Fibroblast of lung (primary cell): ENCODE measurements around the gene EDN2. TPM values are rescaled to one million over a fixed set of nuclear protein-coding genes. Genes with fewer than 3 reads are reported as not detected.
A peak's percentile ranks its signal among the peaks of the same experiment; 100 is the strongest.

Experiments used
- DNase-seq, 2 donors: peaks; one replicate each; pipeline versions ENCODE4 v3.0.0 to v3.0.0-alpha.2; 2010; ENCODE audit warnings: low read depth in 2 of 2
- H2AFZ ChIP-seq: 2 replicates; pipeline ENCODE4 v1.5.1; 2012; ENCODE audit warnings: low read length, control low read depth, inconsistent platforms
- H3K27ac ChIP-seq: 2 replicates; pipeline ENCODE4 v1.5.1; 2011; ENCODE audit warnings: low read length, control low read depth; ENCODE audit not compliant: insufficient read depth
- H3K27me3 ChIP-seq: 2 replicates; pipeline ENCODE4 v1.5.1; 2011; ENCODE audit warnings: mild to moderate bottlenecking, low read length; ENCODE audit not compliant: control insufficient read depth, insufficient read depth
- H3K36me3 ChIP-seq: 2 replicates; pipeline ENCODE4 v1.5.1; 2011; ENCODE audit warnings: low read length; ENCODE audit not compliant: control insufficient read depth, insufficient read depth
- H3K4me1 ChIP-seq: 2 replicates; pipeline ENCODE4 v1.5.1; 2011; ENCODE audit warnings: low read length; ENCODE audit not compliant: control insufficient read depth, insufficient read depth; ENCODE audit errors: extremely low read depth
- H3K4me2 ChIP-seq: 2 replicates; pipeline ENCODE4 v1.5.1; 2011; ENCODE audit warnings: low read length, control low read depth; ENCODE audit not compliant: insufficient read depth; ENCODE audit errors: extremely low read depth
- H3K4me3 ChIP-seq, 4 experiments: fragments of 200-600 bp in 1 of 4; sonication (generic) in 1 of 4; replicated peaks in 1 of 4; 2 replicates each; pipeline ENCODE4 v1.5.1; 2011 to 2016; ENCODE audit warnings: low read length in 4 of 4, low read depth in 3 of 4, mild to moderate bottlenecking in 3 of 4, control low read depth in 2 of 4, inconsistent platforms in 1 of 4, mixed read lengths in 1 of 4; ENCODE audit not compliant: insufficient read depth in 1 of 4; ENCODE audit errors: control extremely low read depth in 1 of 4
- H3K79me2 ChIP-seq: 2 replicates; pipeline ENCODE4 v1.5.1; 2012; ENCODE audit warnings: mild to moderate bottlenecking, low read length, inconsistent platforms; ENCODE audit not compliant: control insufficient read depth, insufficient read depth
- H3K9ac ChIP-seq: 2 replicates; pipeline ENCODE4 v1.5.1; 2011; ENCODE audit warnings: mild to moderate bottlenecking, low read length, control low read depth; ENCODE audit not compliant: insufficient read depth
- H3K9me3 ChIP-seq: 2 replicates; pipeline ENCODE4 v1.5.1; 2012; ENCODE audit warnings: low read depth, low read length; ENCODE audit not compliant: control insufficient read depth, insufficient read depth
- H4K20me1 ChIP-seq: 2 replicates; pipeline ENCODE4 v1.5.1; 2011; ENCODE audit warnings: low read length; ENCODE audit not compliant: control insufficient read depth, insufficient read depth; ENCODE audit errors: extremely low read depth
- EZH2 ChIP-seq: IDR thresholded peaks from 2 replicates; pipeline ENCODE4 v1.5.1; 2012; ENCODE audit warnings: low read length, control low read depth, mild to moderate bottlenecking; ENCODE audit errors: missing control alignments
- polyA plus RNA-seq, 2 donors: library from polyadenylated mRNA; depleted of rRNA in 1 of 2; stranded (reverse) in 1 of 2; unstranded in 1 of 2; fragments of >200 nt; gene quantifications; 2 replicates each; pipeline ENCODE4 v1.2.1, GENCODE V29; 2011 to 2012; ENCODE audit warnings: missing spikeins in 1 of 2
- total RNA-seq: library from RNA; depleted of rRNA; stranded (reverse); fragments of >200 nt; gene quantifications from 2 replicates; pipeline ENCODE4 v1.2.1, GENCODE V29; 2014
- TF ChIP-seq, protein P1 (sequence below), 2 donors: IDR thresholded peaks in 1 of 2; conservative IDR thresholded peaks in 1 of 2; 1 replicate in 1 of 2; 2 replicates in 1 of 2; pipeline ENCODE4 v1.5.1; 2011 to 2012; ENCODE audit warnings: low read length in 2 of 2, control low read depth in 1 of 2, inconsistent platforms in 1 of 2, low read depth in 1 of 2, mild to moderate bottlenecking in 1 of 2

The EDN2 gene
- total and polyA plus RNA-seq, 2 donors (not counting 1 experiment from before 2014, with no cell fraction given), result not detected

DNA sequence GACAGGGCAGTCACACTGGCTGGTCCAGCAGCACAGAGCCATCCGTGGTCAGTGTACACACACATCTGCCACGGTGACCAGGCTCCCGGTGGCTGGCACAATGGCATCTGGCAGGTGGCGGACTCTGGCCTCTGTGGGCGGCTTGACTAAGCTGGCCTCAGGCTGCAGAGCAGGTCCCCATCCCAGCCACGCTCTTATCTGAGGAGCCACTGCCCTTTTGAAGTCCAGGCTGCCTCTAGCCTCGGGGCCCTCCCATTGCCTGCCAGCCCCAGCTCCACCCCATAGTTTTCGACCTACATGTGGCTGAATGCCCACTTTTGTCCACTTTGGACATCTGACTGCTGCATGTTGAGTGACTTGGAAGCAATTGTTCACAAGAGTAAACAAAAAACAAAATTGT is 29.9 kb upstream of the EDN2 start:
- Histone ChIP-seq H3K9me3 (no peaks in the 10 kb centered on the region), H4K20me1 (no peaks in the 10 kb centered on the region), H3K27ac (no peak overlapping the region), H2AFZ (no peak overlapping the region), H3K79me2 (no peaks in the 10 kb centered on the region), H3K4me2 (no peak overlapping the region), H3K4me3 (no peak overlapping the region), H3K27me3 (no peaks in the 10 kb centered on the region), H3K4me1 (no peaks in the 10 kb centered on the region), H3K9ac (no peak overlapping the region), H3K36me3 (no peaks in the 10 kb centered on the region)
- TF ChIP-seq, protein P1, sequence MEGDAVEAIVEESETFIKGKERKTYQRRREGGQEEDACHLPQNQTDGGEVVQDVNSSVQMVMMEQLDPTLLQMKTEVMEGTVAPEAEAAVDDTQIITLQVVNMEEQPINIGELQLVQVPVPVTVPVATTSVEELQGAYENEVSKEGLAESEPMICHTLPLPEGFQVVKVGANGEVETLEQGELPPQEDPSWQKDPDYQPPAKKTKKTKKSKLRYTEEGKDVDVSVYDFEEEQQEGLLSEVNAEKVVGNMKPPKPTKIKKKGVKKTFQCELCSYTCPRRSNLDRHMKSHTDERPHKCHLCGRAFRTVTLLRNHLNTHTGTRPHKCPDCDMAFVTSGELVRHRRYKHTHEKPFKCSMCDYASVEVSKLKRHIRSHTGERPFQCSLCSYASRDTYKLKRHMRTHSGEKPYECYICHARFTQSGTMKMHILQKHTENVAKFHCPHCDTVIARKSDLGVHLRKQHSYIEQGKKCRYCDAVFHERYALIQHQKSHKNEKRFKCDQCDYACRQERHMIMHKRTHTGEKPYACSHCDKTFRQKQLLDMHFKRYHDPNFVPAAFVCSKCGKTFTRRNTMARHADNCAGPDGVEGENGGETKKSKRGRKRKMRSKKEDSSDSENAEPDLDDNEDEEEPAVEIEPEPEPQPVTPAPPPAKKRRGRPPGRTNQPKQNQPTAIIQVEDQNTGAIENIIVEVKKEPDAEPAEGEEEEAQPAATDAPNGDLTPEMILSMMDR (conservative IDR thresholded peaks at IDR 0.05 in 1 of 2, IDR thresholded peaks at IDR 0.05 in 1 of 2; ENCODE audit: low read depth in 1 of 2, low read length in 2 of 2), result no peak
- no peak for TF ChIP-seq EZH2
- DNase-seq, result no peak

DNA sequence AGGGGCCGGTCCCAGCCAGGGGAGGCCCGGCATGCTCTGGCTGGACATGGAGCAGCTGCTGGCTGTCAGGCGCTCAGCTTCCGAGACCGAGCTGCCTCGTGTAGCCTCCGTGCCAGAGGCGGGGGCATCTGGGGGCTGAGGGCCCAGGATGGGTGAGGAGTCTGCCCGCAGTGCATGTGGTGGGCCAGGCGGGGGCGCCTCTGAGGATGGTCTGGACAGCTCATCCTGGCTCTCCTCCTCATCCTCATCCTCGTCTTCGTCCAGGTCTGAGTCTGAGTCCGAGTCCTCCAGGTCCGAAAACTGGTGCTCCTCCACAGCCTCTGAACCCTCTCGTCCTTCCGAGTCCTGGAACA is 28.9 kb upstream of the EDN2 start:
- H3K4me1 ChIP-seq, result no peaks in the 10 kb centered on the region
- H3K9me3 ChIP-seq, result no peaks in the 10 kb centered on the region
- H3K79me2 ChIP-seq, result no peaks in the 10 kb centered on the region
- H3K27ac ChIP-seq, result no peak overlapping the region
- no peak overlapping the region for H3K4me2 ChIP-seq
- H2AFZ ChIP-seq, result no peak overlapping the region
- H3K36me3 ChIP-seq, result no peaks in the 10 kb centered on the region
- no peaks in the 10 kb centered on the region for H3K27me3 ChIP-seq
- H3K4me3 ChIP-seq, result no peak overlapping the region
- no peaks in the 10 kb centered on the region for H4K20me1 ChIP-seq
- DNase-seq, result no peak
- H3K9ac ChIP-seq, result no peak overlapping the region
- TF ChIP-seq, protein P1 (conservative IDR thresholded peaks at IDR 0.05 in 1 of 2, IDR thresholded peaks at IDR 0.05 in 1 of 2; ENCODE audit: low read depth in 1 of 2, low read length in 2 of 2), result peak; percentile 13 to 39
- no peak for TF ChIP-seq EZH2

DNA sequence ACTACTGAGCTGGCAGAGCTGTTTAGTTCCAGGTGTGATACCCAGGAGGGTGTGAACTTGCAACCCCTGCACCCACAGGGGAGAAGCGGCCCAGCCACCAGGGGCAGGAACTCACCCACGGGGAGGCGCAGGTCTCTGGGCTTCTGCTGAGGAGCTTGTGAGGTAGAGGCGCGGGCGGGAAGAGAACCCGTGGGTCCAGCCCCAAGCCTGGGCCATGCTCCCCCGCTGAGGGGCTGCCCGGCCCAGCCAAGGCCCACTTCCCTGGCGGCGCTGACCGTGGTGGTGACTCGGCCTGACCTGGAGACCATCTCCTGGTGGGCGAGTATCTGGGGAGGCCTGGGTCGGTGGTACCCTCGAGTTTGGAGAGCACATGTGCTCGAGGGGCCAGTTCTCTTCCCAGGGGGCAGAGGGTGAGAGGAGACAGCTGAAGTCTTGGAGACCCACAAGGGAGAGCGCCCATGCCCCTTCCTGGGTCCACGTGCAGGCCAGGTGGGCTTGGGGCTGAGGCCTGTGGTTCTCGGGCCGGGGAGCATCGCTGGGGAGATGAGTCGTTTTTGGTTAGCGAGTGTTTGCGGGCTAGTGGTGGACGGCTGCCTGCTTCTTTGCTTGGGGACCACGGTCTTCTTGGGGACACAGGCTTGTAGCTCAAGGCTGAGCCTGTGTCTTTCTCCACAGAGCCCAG is 28.4 kb upstream of the EDN2 start:
- no peak for DNase-seq
- no peak for TF ChIP-seq EZH2
- TF ChIP-seq, protein P1 (conservative IDR thresholded peaks at IDR 0.05 in 1 of 2, IDR thresholded peaks at IDR 0.05 in 1 of 2; ENCODE audit: low read depth in 1 of 2, low read length in 2 of 2), result no peak
- H3K9ac ChIP-seq, result no peak overlapping the region
- H3K4me1 ChIP-seq, result no peaks in the 10 kb centered on the region
- no peak overlapping the region for H2AFZ ChIP-seq
- H3K27ac ChIP-seq, result no peak overlapping the region
- H3K36me3 ChIP-seq, result no peaks in the 10 kb centered on the region
- H3K4me3 ChIP-seq, result no peak overlapping the region
- H3K4me2 ChIP-seq, result no peak overlapping the region
- H4K20me1 ChIP-seq, result no peaks in the 10 kb centered on the region
- H3K79me2 ChIP-seq, result no peaks in the 10 kb centered on the region
- H3K27me3 ChIP-seq, result no peaks in the 10 kb centered on the region
- H3K9me3 ChIP-seq, result no peaks in the 10 kb centered on the region
